ENCODE measurements around the gene TMEM184B.

- TF ChIP-seq POLR2AphosphoS5 (IDR thresholded peaks at IDR 0.05) (peak; percentile 96 to 98 (median 98)), POLR2A (IDR thresholded peaks at IDR 0.05) (peak; percentile 98), CTCF (IDR thresholded peaks at IDR 0.05) (no peak), EP300 (IDR thresholded peaks at IDR 0.05; ENCODE audit: low read depth) (peak; percentile 13)
These were observed 70.9 kb downstream of the TMEM184B start, which contains the start of gene MAFF for GRCh38 chr22:38201711-38202436.
